ENCODE results near the gene TACR1.

DNA sequence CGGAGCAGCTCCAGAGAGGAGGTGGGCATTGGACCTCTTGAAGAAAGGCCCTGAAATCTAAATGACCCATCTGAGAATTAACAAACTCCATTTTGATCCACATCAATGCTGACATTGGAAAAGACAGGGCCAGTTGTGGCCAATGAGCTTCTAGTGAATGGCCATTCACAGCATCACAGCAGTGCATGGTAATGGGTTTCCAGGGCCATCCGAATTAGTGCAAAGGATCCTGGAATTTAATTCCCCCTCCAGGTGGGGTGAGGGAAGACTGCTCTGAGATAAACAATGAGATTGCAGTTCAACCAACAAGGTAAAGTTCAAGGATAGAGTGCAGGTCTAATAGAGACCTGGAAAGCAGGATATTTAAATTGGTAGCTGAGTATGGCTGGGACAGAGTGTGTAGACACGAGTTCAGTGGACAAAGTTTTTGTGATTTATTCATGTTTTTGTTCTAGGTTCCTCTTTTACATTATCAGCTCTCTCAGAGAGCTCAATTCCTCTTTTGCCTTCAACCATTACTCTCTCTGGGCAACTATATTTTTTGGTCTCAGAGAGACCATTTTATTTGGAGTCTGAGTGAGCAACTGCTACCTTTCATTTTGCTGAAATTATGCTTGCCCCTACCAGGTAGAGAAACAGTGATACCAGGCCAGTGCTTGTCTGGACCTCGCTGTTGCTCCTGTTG is 5.0 kb downstream of the TACR1 start:
- TF ChIP-seq, protein P1, sequence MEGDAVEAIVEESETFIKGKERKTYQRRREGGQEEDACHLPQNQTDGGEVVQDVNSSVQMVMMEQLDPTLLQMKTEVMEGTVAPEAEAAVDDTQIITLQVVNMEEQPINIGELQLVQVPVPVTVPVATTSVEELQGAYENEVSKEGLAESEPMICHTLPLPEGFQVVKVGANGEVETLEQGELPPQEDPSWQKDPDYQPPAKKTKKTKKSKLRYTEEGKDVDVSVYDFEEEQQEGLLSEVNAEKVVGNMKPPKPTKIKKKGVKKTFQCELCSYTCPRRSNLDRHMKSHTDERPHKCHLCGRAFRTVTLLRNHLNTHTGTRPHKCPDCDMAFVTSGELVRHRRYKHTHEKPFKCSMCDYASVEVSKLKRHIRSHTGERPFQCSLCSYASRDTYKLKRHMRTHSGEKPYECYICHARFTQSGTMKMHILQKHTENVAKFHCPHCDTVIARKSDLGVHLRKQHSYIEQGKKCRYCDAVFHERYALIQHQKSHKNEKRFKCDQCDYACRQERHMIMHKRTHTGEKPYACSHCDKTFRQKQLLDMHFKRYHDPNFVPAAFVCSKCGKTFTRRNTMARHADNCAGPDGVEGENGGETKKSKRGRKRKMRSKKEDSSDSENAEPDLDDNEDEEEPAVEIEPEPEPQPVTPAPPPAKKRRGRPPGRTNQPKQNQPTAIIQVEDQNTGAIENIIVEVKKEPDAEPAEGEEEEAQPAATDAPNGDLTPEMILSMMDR (IDR thresholded peaks at IDR 0.05; ENCODE audit: poor library complexity), result no peak
- TF ChIP-seq EZH2 (IDR thresholded peaks at IDR 0.05; ENCODE audit: borderline replicate concordance), result no peak
- TF ChIP-seq EZH2phosphoT487 (IDR thresholded peaks at IDR 0.05; ENCODE audit: low read depth, severe bottlenecking, unreplicated experiment), result no peak
